NCI-H1436 (cell line): ENCODE data around the gene PHEX.

Source experiments
- DNase-seq: peaks from one replicate; lab custom pipeline; 2025; lab: John Stamatoyannopoulos, UW

The PHEX gene

DNA sequence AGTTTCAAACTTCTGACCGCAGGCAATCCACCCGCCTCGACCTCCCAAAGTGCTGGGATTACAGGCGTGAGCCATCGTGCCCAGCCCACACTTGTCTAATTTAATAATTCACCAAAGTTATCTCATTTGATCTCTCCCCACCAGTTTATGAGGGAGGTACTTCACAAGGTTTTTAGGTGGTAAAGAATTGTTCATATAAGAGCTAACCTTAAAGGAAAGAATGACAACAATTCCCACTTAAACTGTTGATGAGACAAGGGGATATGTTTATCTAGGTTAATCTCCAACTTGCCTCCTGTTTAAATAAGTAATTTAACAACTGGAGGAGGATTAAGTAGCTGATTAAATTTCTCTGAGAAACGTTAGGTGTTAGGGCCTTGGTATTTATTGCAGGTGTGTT is 123.0 kb downstream of the PHEX start:
- DNase-seq: no peak

DNA sequence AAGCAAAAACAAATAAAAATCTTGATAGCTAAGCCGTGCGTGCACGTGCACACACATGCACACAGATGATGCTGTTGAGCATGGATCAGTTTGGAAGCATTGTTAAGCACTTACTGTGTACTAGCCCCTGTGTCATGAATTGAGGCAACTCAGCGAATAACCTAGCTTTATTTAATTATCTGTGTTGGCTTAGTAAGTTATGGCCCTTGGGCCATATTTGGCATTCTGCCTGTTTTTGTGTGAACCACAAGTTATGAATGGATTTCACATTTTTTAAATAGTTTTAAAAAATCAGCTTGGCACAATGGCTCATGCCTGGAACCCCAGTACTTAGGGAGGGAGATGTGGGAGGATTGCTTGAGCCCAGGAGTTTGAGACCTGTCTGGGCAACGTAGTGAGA is 126.9 kb downstream of the PHEX start:
- DNase-seq: no peak

DNA sequence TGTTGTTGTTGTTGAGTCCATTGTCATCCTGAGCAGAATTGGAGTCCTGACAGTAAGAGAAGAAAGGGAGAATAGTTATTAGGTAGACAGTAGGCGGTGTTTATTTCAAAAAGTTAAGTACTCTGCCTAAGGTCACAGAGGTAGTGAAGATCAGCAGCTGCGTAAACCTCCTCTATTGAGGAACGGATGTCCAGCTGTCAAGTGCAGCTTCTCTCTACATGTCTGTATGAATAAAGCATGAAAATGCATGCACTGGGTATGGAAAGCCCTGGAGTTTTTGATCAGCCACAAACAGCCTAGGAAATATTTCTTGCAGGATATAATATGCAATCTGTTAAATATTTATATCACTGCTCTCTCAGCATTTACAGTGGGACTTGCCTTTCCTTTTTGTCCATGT is 131.2 kb downstream of the PHEX start:
- DNase-seq: no peak

DNA sequence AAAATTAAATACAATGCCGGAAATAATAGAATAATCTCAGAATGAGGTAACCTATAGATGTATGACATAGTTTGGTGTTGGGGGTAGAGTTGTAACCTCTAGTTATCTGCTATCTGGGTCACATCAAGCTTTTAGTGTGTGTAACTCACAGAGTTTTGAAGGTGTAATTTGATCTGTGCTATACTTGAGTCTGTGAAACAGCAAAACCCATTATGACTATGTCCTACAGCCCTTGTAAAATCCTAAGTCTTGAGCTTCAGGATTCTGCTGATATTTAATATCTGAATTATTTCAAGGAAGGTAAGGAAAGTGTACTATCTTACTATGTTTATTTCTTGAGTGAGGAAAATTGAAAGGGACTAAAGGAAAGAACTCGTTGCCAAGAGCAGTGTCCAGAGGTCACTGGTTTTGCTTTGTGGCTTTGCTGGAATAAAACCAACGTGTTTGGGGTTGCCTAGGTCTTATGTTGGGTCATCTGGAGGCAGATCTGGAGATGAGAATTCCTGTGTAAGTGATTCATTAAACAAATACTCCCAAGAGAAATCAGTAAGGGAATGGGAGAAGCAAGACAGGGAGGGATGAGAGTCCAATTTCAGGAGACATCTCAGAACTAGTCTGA is 132.8 kb downstream of the PHEX start:
- no peak for DNase-seq

DNA sequence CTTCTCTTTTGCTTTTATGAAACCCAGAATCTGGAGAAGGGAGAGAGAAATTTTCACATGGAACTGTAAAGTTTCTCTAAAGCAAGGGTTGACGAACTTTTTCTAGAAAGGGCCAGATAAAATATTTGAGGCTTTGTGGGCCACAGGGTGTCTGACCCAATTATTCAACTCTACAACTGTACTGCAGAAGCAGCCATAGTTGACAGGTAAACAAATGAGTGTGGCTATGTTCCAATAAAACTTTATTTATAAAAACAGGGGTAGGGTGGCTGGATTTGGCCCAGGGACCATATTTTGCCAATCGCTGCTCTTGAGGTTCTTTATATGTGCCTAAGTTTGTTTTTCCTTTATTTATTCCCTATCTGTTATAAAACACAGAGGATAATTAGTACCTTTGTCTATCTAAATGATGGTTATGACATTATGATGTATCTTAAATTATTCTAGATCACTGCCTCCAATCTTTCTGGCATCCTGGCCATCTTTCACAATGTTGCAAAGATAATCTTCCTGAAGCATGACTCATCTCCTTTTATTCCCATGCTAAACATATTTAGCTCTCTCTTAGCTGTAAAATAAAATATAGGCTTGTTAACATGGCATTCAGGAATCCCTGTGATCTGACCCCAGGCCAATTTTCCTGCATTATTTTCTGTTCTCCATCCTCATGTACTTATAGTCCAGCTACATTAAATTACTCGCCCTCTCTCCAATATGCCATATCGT is 133.8 kb downstream of the PHEX start:
- no peak for DNase-seq

DNA sequence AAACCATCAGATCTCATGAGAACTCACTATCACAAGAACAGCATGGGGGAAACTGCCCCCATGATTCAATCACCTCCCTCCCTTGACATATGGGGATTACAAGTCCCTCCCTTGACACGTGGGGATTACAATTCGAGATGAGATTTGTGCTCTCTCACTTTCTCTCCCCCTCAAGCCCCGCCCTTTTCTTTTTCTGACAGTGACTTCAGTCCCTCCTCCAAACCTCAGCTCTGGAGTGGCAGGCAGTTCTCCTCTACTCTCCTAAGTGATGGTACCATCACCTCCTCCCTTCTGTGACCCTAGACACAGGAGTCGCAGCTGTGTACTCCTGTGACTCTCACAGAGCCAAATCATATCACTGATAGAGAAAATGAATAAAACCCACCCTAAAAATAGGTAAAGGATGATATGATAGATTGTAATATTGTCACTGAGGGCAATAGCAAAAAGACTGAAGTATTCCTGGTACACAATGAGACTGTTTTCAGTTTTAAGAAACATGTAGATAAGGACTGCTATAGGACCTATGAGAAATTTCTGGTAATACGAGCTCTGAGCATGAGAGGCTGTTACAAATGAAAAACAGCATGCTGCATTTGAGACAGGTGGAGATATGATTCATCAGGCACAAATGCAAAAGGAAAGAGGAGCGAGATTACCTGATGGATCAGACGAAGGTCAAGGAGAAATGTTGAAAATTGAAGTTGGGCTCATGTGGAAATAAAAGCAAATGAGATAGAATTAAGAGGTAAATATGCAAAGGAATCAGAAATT is 139.3 kb downstream of the PHEX start:
- DNase-seq: no peak

DNA sequence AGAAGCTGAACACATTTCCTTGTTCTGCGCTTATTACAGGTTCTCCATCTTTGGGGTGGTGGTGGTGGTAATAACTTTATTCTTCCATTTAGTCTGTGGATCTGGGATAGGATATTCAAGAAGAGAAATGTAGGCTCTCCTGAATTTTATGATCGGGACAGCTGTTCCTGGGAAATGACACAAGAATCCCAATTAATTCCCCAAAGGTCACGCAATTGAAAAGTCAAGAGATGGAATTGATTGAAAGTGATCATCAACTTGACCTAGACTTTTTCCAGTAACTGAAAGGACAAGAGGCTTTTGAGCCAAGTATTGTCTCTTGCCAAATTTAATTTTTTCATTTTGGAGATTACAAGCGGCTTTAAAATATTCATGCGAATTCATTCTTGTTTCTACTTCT is 141.8 kb downstream of the PHEX start:
- DNase-seq: no peak

DNA sequence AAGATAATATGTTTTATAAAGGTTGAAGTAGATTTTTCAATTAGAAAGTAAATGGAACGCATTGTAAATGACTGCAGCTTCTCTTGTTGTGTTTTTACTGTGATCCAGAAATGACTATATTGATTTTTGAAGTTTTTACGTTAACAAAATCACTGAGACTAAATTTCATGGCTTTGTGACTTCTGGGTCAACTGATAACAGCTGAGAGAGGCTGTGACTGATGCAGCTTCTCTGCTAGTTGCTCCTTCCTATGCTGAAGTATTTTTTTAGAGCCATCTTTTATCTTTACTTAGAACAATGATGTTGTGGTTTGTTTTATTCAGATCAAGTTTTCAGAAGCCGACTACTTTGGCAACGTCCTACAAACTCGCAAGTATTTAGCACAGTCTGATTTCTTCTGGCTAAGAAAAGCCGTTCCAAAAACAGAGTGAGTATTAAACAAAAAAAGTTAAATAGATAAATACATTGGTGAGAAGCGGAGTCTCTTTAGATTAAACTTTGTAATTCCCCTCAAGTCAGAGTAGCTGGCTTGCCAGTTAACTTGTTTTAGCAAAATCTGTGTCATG is 145.9 kb downstream of the PHEX start:
- DNase-seq: no peak

DNA sequence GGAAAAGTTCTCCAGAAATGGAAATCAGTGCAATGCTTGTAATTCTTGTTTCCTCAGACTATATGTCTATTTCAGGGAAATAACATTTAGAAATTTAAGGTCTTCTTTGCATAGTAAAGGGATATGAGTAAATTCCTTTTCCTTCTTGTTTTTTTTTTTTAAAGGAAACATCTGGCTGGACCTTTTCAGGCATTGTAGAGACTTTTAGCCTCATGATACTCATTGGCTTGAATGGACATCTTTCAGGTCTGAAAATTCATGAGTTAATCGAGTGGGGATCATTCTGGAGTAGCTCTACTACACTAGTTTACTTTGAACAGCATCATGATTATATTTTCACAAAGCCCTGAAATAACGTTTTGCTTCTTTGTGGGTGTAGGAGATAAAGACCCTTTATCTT is 152.0 kb downstream of the PHEX start:
- no peak for DNase-seq

DNA sequence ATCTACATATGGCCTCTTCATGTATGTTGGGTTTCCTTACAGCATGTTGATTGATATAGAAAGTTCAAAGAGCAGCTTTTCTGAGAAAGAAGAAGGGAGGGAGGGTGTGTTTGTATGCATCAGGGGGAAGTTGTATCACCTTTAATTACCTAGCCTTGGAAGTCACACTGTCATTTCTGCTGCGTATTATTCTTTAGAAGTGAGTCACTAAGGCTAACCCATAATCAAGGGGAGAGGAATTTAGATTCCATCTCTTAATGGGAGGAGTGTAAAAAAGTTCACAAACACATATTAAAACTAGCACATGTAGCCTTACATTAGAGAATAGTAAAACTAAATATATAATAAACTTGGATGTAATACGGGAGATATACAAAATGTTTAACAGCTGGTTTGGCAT is 154.0 kb downstream of the PHEX start:
- DNase-seq: no peak

DNA sequence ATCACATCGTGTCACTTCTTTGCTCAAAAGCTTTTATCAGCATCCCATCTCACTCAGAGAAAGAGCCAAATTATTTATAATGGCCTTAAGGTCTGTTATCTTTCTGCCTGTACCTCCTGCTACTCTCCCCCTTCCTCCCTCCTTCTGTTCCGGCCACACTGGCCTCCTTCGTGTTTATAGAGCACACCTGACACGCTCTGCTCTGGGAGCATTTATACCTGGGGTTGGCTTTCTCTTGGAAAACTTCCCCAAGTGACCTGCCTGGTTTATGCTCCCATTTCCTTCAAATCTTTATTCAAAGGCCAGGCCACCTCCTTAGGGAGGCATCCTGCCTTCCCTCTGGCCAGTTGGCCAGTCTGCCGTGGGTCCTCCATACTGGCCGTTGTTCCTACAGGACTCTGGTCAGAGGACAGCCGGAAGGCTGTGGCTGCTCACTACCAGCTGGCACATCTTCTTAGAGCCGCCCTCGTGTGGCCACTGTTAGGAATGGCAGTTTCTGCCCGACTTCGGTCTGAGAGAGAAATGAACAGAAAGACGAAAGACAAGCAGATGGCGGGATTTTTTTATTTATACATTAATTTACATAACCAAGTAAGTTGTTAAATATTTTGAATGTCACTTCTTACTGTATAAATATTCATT is 160.4 kb downstream of the PHEX start:
- peak; percentile 15 for DNase-seq

DNA sequence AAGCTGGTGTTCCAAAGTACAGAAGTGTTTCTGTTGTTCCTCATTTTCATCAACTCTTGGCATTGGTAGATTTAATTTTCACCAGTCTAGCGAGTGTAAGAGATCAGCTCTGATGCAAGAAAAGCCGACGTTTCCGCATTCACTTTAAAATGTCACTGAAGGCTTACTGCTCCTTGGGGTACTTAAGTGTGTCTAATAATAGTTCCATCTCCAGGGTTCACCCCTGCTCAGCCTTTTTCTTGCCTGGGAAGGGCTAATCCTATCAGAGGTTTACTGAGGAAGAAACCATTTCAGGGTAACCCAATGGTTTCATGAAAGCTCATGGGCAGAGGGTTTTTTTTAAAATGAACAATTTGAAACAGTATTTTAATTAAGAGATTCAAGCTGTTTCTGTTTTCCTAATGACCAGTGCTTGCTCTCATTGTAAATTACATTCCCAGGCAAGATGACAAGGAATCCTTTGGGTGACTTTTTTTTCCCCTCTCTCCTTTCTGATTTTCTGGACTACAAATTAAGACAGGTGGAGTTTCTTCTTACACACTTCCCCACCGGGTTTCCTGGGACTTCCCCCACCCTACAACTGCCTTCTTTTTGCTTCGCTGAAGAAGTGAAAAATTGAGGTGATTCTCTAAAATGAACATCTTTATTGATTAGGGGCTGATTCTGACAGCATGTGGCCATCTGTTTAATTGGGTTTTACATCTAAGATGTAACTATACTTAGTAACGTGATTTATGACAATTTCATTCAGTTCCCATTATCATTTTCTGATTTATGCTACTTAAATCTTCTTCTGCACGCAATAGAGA is 161.9 kb downstream of the PHEX start:
- DNase-seq: no peak

DNA sequence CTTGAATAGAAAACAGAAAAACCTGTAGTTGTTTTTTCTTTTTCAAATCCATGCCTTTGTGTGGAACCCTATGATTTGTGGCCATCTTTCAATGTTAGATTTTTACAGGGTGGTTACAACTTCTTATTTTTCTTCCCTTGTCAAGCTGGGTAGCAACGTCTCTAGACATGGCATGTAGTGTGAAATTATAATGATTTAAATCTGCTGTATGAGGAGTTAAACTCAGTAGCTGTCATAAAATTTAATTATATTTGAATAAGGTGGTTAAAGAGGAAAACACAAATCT is 162.5 kb downstream of the PHEX start:
- DNase-seq: no peak

DNA sequence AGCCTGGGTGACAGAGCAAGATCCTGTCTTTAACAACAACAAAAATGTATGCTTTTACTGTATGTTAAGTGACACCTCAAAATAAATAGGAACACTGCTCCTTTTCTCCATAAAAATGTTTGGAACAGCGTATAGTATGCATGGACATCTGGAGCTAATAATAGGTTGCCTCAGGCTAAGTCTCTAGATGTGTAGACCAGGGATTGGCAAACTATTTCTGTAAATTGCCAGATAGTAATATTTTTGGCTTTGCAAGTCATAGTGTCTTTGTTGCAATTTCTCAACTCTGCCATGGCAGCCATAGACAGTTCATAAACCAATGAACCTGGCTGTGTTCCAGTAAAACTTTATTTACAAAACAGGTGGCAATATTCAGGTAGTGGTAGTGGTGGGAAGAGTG is 164.0 kb downstream of the PHEX start:
- DNase-seq: no peak

DNA sequence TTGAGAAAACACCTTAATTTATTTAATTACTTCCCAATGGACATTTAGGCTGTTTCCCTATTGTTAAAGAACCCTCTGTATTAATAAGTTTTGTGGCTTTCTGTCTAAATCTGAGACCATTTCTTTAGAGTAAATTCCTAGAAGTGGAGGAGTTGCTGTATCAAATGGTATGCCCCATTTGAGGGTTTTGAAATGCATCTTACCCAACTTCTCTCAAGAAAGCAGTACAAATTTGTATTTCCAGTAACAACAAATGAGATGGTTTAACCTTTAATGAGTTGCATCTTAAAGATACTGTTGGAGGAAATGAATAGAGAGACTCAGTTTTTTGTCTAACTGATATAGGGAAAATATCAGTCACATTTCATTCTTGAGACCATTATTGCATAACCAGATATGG is 170.1 kb downstream of the PHEX start:
- DNase-seq: no peak

DNA sequence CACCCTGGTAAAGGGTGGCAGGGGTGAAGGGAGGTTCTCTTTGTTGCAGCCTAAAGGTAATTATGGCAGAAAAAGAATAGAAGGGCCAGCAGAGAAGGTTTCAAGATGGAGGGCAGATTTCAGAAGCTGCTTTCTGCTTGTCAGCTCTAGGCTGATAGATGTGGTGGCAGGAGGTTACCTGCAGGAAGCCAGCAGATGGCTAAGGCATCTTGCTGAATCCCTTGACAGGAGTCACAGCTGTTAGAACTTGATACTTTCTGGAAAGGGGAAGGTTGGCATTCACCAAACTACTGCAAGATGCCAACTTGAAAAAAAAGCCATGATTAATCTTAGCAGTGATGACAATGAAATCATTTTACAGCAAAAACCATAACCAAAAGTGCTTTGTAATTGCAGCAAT is 171.1 kb downstream of the PHEX start:
- DNase-seq: no peak

DNA sequence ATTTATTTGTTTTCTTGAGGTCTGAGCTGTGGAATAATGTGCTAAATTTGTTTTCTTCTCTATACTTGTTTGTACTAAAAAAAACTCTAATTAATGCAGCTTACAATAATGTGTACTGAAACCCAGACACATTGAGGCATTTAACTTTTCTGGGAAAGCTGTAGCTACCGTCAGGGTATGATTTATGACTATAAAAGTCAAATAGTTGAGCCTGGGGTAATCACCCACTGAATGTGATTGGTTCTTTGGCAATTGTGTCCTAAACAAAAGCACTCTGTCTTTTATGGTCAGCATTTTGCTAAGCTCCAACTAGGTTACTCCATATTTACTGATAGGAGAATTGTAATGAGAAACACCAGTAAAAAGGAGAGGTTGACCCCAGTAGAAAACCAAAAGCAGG is 174.7 kb downstream of the PHEX start:
- DNase-seq: no peak

DNA sequence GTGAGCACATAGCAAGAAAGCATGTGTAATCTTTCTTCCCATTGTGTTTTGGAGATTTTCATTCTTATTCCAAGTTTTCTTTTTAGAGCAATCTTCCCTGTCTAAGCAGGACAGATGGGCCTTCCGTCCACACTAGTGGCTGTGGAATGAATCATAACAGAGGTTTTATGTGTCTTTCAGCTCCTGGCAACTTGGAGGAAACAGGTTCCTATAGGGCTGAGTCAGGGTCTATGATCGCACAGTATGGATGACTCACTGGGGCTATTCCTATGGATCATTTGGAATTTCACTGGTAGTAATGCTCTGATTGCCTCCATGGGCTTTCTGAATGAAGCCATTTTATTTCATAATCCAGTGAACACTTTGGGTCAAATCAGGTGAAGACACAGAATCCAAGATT is 188.8 kb downstream of the PHEX start:
- DNase-seq: no peak

DNA sequence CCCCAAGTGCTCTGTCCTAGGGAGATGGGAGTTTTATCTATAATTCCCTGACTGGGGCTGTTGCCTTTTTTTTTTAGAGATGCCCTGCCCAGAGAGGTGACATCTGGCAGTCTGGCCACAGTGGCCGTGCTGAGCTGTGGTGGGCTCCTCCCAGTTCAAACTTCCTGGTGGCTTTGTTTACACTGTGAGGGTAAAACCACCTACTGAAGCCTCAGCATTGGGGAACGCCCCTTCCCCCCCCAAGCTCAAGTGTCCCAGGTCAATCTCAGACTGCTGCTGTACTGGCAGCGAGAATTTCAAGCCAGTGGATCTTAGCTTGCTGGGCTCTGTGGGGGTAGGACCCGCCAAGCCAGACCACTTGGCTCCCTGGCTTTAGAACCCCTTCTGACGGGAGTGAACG is 202.3 kb downstream of the PHEX start:
- no peak for DNase-seq

DNA sequence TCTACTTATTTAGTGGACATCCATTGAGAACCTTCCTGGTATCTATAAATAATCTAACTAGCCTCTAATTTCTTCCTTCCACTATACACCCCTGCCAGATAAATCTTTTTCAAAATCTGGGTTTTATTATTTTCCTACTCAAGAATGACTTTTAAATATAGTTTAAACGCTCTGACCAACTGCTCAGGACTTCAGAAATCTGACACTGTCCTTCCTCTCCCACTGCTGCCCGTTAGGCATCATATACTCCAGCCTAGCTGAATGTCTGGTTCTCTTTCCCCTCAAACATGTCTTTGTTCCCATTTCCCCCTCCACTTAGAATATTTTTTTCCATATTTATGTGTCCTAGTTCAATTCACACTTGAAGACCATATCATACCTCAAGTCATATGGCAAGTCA is 205.4 kb downstream of the PHEX start:
- no peak for DNase-seq

DNA sequence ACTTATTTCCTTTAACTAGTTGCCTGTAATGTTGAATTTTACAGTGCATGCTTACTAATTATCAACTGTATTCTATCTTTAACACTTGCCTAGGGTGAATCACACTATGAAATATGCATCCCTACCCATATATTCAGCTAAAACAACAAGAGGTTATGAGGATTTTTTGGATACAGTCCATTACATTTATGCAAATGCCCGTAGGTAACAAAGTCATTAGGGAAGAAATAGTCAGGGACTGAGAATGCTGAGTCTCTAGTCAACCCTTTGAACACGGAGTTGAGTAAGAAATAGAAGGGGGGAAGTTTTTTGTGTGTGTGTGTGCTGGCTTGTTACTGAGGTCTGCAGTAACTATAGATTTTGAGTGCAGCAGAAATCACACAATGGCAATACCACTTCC is 214.5 kb downstream of the PHEX start:
- no peak for DNase-seq

DNA sequence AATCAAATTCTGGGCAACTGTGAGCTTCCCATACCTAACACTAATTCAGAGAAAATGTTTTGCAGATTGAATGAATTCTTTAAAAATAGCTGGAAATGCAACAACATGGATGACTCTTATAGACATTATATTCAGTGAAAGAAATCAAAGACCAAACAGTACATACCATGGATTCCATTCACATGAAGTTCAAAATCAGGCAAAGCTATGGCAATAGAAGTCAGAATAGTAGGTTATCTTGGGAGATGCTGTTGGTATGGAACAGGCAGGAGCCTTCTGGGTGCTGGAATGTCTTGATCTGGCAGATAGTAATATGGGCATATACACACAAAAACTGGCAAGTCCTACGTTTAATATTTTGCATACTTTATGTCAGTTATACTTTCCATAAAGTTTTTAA is 215.0 kb downstream of the PHEX start:
- DNase-seq: no peak
